GM12878 (cell line): Measurements from ENCODE around the gene ZDHHC11B. TPM values are rescaled to one million over a fixed set of nuclear protein-coding genes. Genes with fewer than 3 reads are reported as not detected.

ENCODE experiments used
- polyA plus RNA-seq, 11 experiments: library from polyadenylated mRNA; depleted of rRNA in 4 of 11; unstranded in 6 of 11; stranded (reverse) in 5 of 11; fragments of >200 nt; fragmentation: Nextera tagmentation in 4 of 11; fragmentation: Illumina TruSeq in 1 of 11; extraction: Ambion mirVana in 4 of 11; extraction: Trizol in 1 of 11; gene quantifications; 1 replicate in 1 of 11; 2 replicates in 10 of 11; pipeline versions ENCODE4 v1.2.1 to v1.2.3, GENCODE V29; 2011 to 2016; ENCODE audit warnings: inconsistent platforms in 2 of 11, missing spikeins in 2 of 11, low read depth in 1 of 11
- total RNA-seq, 4 experiments: library from RNA; depleted of rRNA in 3 of 4; stranded (reverse); fragments of >200 nt in 3 of 4; fragmentation: Illumina TruSeq in 1 of 4; extraction: Trizol in 1 of 4; gene quantifications; 2 replicates each; pipeline versions ENCODE4 v1.2.1 to v1.2.3, GENCODE V29; 2013 to 2021

Gene ZDHHC11B
- total and polyA plus RNA-seq, 10 of the 15 experiments (the other 5 are each of a cell fraction or from before 2014, with no cell fraction given), result 0.01 to 0.10 (median 0.09) TPM; not detected in 7

Other genes starting within 250 kb of the ZDHHC11B start
- gene CEP72, start 172.4 kb downstream of the ZDHHC11B start, total RNA-seq (2014; rRNA removed), result 7.2 and 7.7 TPM in 2 replicates
- 5.5 and 5.9 TPM in 2 replicates for gene CEP72, start 172.4 kb downstream of the ZDHHC11B start, total RNA-seq (2014; rRNA removed; fragmentation: Illumina TruSeq; extraction: Trizol)
- 13.5 and 13.7 TPM in 2 replicates for gene CEP72, start 172.4 kb downstream of the ZDHHC11B start, total RNA-seq (2021)
- 6.8 and 9.7 TPM in 2 replicates for gene CEP72, start 172.4 kb downstream of the ZDHHC11B start, polyA plus RNA-seq (2011; rRNA removed)
- 1.8 and 4.0 TPM in 2 replicates for gene CEP72, start 172.4 kb downstream of the ZDHHC11B start, polyA plus RNA-seq (2014; fragmentation: Illumina TruSeq; extraction: Trizol)
- under 1 TPM; 0.35 to 0.99 TPM for gene CEP72, start 172.4 kb downstream of the ZDHHC11B start, polyA plus RNA-seq (2014; fragmentation: Nextera tagmentation; extraction: Ambion mirVana)
- gene CEP72, start 172.4 kb downstream of the ZDHHC11B start, polyA plus RNA-seq (2014; rRNA removed), result 8.3 and 9.3 TPM in 2 replicates
- gene CEP72, start 172.4 kb downstream of the ZDHHC11B start, polyA plus RNA-seq (2016; fragmentation: Nextera tagmentation; extraction: Ambion mirVana), result 1 to 10 TPM; 8.9 to 9.9 TPM
- gene TPPP, start 91.4 kb downstream of the ZDHHC11B start, total RNA-seq (2014; rRNA removed), result under 0.01 TPM in 1 of 2 replicates, not detected in the other
- 0.04 TPM in 1 of 2 replicates, not detected in the other for gene TPPP, start 91.4 kb downstream of the ZDHHC11B start, total RNA-seq (2014; rRNA removed; fragmentation: Illumina TruSeq; extraction: Trizol)
- gene TPPP, start 91.4 kb downstream of the ZDHHC11B start, total RNA-seq (2021), result 0.03 TPM in 1 of 2 replicates, not detected in the other
- gene TPPP, start 91.4 kb downstream of the ZDHHC11B start, polyA plus RNA-seq (2011; rRNA removed), result 0.01 and 0.07 TPM in 2 replicates
- gene TPPP, start 91.4 kb downstream of the ZDHHC11B start, polyA plus RNA-seq (2014; fragmentation: Illumina TruSeq; extraction: Trizol), result 0.01 TPM in 1 of 2 replicates, not detected in the other
- gene TPPP, start 91.4 kb downstream of the ZDHHC11B start, polyA plus RNA-seq (2014; fragmentation: Nextera tagmentation; extraction: Ambion mirVana), result not detected
- not detected in 2 replicates for gene TPPP, start 91.4 kb downstream of the ZDHHC11B start, polyA plus RNA-seq (2014; rRNA removed)
- gene TPPP, start 91.4 kb downstream of the ZDHHC11B start, polyA plus RNA-seq (2016; fragmentation: Nextera tagmentation; extraction: Ambion mirVana), result under 1 TPM; 0.03 to 0.24 TPM
- gene ZDHHC11, start 66.3 kb upstream of the ZDHHC11B start, total RNA-seq (2014; rRNA removed), result 0.11 and 0.60 TPM in 2 replicates
- gene ZDHHC11, start 66.3 kb upstream of the ZDHHC11B start, total RNA-seq (2014; rRNA removed; fragmentation: Illumina TruSeq; extraction: Trizol), result 0.13 and 0.23 TPM in 2 replicates
- 0.61 and 1.4 TPM in 2 replicates for gene ZDHHC11, start 66.3 kb upstream of the ZDHHC11B start, total RNA-seq (2021)
- gene ZDHHC11, start 66.3 kb upstream of the ZDHHC11B start, polyA plus RNA-seq (2011; rRNA removed), result 0.14 and 0.35 TPM in 2 replicates
- 0.13 and 1.3 TPM in 2 replicates for gene ZDHHC11, start 66.3 kb upstream of the ZDHHC11B start, polyA plus RNA-seq (2014; fragmentation: Illumina TruSeq; extraction: Trizol)
- under 1 TPM; 0.04 to 0.19 TPM for gene ZDHHC11, start 66.3 kb upstream of the ZDHHC11B start, polyA plus RNA-seq (2014; fragmentation: Nextera tagmentation; extraction: Ambion mirVana)
- gene ZDHHC11, start 66.3 kb upstream of the ZDHHC11B start, polyA plus RNA-seq (2014; rRNA removed), result 0.32 and 0.55 TPM in 2 replicates
- gene ZDHHC11, start 66.3 kb upstream of the ZDHHC11B start, polyA plus RNA-seq (2016; fragmentation: Nextera tagmentation; extraction: Ambion mirVana), result under 1 TPM; 0.28 to 0.43 TPM
- 41.5 and 41.9 TPM in 2 replicates for gene BRD9, start 108.1 kb upstream of the ZDHHC11B start, total RNA-seq (2014; rRNA removed)
- 27.8 and 28.9 TPM in 2 replicates for gene BRD9, start 108.1 kb upstream of the ZDHHC11B start, total RNA-seq (2014; rRNA removed; fragmentation: Illumina TruSeq; extraction: Trizol)
- 44.5 and 48.6 TPM in 2 replicates for gene BRD9, start 108.1 kb upstream of the ZDHHC11B start, total RNA-seq (2021)
- 9.6 and 13.1 TPM in 2 replicates for gene BRD9, start 108.1 kb upstream of the ZDHHC11B start, polyA plus RNA-seq (2011; rRNA removed)
- 35.9 and 37.5 TPM in 2 replicates for gene BRD9, start 108.1 kb upstream of the ZDHHC11B start, polyA plus RNA-seq (2014; fragmentation: Illumina TruSeq; extraction: Trizol)
- gene BRD9, start 108.1 kb upstream of the ZDHHC11B start, polyA plus RNA-seq (2014; fragmentation: Nextera tagmentation; extraction: Ambion mirVana), result 1 to 10 TPM; 2.0 to 4.7 TPM
- gene BRD9, start 108.1 kb upstream of the ZDHHC11B start, polyA plus RNA-seq (2014; rRNA removed), result 40.7 and 46.2 TPM in 2 replicates
- gene BRD9, start 108.1 kb upstream of the ZDHHC11B start, polyA plus RNA-seq (2016; fragmentation: Nextera tagmentation; extraction: Ambion mirVana), result 10 to 100 TPM; 29.1 to 35.7 TPM
- 32.9 and 33.0 TPM in 2 replicates for gene TRIP13, start 108.2 kb upstream of the ZDHHC11B start, total RNA-seq (2014; rRNA removed)
- gene TRIP13, start 108.2 kb upstream of the ZDHHC11B start, total RNA-seq (2014; rRNA removed; fragmentation: Illumina TruSeq; extraction: Trizol), result 23.9 and 25.0 TPM in 2 replicates
- gene TRIP13, start 108.2 kb upstream of the ZDHHC11B start, total RNA-seq (2021), result 21.9 and 27.9 TPM in 2 replicates
- 37.6 and 40.8 TPM in 2 replicates for gene TRIP13, start 108.2 kb upstream of the ZDHHC11B start, polyA plus RNA-seq (2011; rRNA removed)
- 31.6 and 32.5 TPM in 2 replicates for gene TRIP13, start 108.2 kb upstream of the ZDHHC11B start, polyA plus RNA-seq (2014; fragmentation: Illumina TruSeq; extraction: Trizol)
- 10 to 100 TPM; 15.1 to 20.5 TPM for gene TRIP13, start 108.2 kb upstream of the ZDHHC11B start, polyA plus RNA-seq (2014; fragmentation: Nextera tagmentation; extraction: Ambion mirVana)
- 32.7 and 36.4 TPM in 2 replicates for gene TRIP13, start 108.2 kb upstream of the ZDHHC11B start, polyA plus RNA-seq (2014; rRNA removed)
- 10 to 100 TPM; 62.3 to 64.9 TPM for gene TRIP13, start 108.2 kb upstream of the ZDHHC11B start, polyA plus RNA-seq (2016; fragmentation: Nextera tagmentation; extraction: Ambion mirVana)
- gene NKD2, start 224.1 kb upstream of the ZDHHC11B start, total RNA-seq (2014; rRNA removed), result not detected in 2 replicates
- gene NKD2, start 224.1 kb upstream of the ZDHHC11B start, total RNA-seq (2014; rRNA removed; fragmentation: Illumina TruSeq; extraction: Trizol), result not detected in 2 replicates
- 0.13 and 0.26 TPM in 2 replicates for gene NKD2, start 224.1 kb upstream of the ZDHHC11B start, total RNA-seq (2021)
- gene NKD2, start 224.1 kb upstream of the ZDHHC11B start, polyA plus RNA-seq (2011; rRNA removed), result not detected in 2 replicates
- not detected in 2 replicates for gene NKD2, start 224.1 kb upstream of the ZDHHC11B start, polyA plus RNA-seq (2014; fragmentation: Illumina TruSeq; extraction: Trizol)
- not detected for gene NKD2, start 224.1 kb upstream of the ZDHHC11B start, polyA plus RNA-seq (2014; fragmentation: Nextera tagmentation; extraction: Ambion mirVana)
- gene NKD2, start 224.1 kb upstream of the ZDHHC11B start, polyA plus RNA-seq (2014; rRNA removed), result 0.13 TPM in 1 of 2 replicates, not detected in the other
- under 1 TPM; 0.20 to 0.83 TPM for gene NKD2, start 224.1 kb upstream of the ZDHHC11B start, polyA plus RNA-seq (2016; fragmentation: Nextera tagmentation; extraction: Ambion mirVana)